HG02610 (cell line): ENCODE results near the gene UQCRC1.

Source experiments
- ATAC-seq: cut with Tn5 transposase; IDR thresholded peaks from one replicate; pipeline ENCODE4 v1.9.1; 2021; ENCODE audit warnings: mild to moderate bottlenecking, moderate library complexity; ENCODE audit not compliant: unreplicated experiment

The UQCRC1 gene

GRCh38 chr3:48599509-48600285 lies 9.7 kb downstream of the UQCRC1 start:
- ATAC-seq, result no peak

- ATAC-seq, result no peak
Observed at GRCh38 chr3:48599077-48599501, 10.4 kb downstream of the UQCRC1 start.

- no peak for ATAC-seq
Observed at GRCh38 chr3:48598323-48599076, 10.9 kb downstream of the UQCRC1 start.

DNA sequence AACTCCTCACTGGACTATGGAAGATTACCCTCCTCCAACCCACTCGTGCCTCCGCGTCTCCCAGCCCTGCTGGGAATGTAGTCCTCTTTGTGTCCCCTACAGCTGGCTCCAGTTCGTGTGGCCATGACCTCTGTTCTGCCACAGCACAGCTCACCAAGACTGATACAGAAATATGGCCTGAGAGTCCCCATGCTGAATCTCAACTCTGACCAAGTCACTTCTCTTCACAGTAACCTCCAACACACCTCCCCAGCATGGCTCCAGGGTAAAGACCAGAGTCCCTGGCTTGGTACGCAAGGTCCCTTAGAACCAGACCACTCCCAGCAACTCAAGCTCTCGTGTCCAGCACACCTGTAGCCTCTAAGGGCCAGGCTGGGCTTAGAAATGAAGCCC lies 12.0 kb downstream of the UQCRC1 start:
- no peak for ATAC-seq

GRCh38 chr3:48596676-48597407 lies 12.6 kb downstream of the UQCRC1 start:
- no peak for ATAC-seq

- ATAC-seq, result no peak
Observed at GRCh38 chr3:48596157-48596556, 13.3 kb downstream of the UQCRC1 start.

- ATAC-seq, result no peak
Observed at GRCh38 chr3:48595526-48596121, 13.8 kb downstream of the UQCRC1 start.

DNA sequence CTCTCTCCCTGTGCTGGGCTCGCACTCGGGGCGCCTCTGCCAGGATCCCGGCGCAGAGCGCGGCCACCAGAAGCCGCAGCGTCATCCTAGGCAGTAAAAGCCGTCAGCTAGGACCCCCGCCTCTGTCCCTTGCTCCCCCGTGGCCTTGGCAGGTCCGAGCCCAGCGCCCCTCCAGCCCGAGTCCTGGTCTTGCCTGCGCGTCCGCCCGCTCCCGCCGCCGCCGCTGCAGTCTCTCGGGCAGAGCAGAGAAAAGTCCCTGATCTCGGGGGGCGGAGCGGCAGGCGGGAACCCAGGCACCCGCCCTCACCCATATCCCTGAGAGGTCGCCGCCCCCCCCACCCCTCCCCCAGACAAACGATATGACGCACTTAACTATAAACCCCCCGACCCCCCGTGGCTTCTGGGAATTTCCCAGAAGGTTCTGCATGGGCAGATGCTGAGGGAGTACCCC lies 14.3 kb downstream of the UQCRC1 start, which contains the start of gene COL7A1:
COL7A1 (minus strand) TSS at position 255 of the 451 bp plus-strand sequence; CDS start at position 85, 170 bp downstream.
- ATAC-seq, result no peak

DNA sequence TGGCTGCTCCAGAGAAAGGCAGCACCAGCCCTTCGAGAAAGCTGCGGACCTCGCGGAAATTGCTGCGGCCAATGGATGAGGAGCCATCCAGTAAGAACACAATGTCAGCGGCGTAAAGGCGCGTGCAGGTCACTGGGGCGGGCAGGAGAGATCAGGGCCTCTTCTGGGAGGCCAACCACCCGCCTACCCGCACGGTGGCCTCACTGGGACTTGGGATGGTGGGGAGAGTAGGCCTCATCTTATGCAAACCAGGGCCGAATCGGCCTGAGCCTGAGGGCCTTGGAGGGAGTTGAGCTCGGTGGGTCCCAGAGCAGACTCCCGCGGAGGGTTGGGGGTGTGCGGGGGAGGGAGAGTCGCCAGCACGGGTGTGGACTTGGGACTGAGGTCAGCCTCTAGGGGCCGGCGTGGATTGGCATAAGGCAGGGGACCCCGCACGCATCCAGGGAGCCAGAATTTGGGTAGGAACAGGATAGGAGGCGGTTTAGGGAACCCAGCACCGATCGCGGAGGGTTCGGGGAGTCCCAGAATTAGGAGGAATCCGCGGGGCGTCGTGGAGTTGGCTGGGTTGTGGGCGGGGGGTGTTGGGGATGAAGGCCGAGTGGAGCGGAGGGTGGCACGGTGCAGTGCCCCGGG lies 14.9 kb downstream of the UQCRC1 start:
- ATAC-seq, result no peak

DNA sequence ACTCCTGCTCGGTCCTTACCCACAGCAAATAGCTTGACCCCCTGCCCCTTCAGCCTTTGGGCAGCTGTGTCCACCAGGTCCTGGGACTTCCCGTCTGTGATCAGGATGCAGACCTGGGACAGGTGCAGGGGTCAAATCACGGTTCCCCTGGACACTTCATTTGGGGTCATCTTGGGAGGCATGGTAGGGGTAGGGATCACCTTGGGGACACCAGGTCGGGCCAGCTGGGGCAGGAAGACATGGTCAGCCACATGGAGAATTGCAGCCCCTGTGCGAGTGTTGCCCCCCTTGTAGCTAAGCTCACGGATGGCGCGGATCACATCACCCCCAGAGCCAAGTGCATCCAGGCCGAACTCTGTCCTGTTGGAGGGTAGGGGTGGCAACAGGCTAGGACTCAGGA lies 16.1 kb downstream of the UQCRC1 start:
- no peak for ATAC-seq

DNA sequence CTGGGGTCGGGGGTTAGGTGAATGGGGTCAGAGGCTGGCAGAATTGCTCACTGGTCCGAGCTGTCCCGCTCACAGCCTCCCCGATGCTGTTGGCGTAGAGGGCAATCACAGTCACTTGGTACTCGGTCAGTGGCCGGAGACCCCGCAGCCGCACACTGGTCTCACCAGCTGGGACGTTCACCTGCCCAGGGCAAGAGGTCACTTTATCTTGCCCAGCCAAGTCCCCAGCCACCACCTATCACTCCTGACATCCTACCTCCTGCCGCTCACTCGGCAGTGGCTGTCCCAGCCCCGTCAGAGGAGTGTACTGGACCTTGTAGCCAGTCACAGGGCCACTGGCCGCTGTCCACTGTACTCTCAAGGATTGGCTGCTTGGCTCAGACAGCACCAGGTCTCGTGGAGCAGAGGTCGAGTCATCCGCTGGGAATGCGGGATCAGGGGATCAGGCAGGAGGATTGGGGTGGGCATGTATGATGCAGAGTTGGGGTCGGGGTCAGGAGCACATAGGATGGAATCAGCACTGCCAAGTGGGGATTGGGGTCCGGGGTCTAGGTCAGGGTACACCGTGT lies 16.8 kb downstream of the UQCRC1 start:
- no peak for ATAC-seq

GRCh38 chr3:48591886-48592518 lies 17.4 kb downstream of the UQCRC1 start:
- ATAC-seq, result no peak

DNA sequence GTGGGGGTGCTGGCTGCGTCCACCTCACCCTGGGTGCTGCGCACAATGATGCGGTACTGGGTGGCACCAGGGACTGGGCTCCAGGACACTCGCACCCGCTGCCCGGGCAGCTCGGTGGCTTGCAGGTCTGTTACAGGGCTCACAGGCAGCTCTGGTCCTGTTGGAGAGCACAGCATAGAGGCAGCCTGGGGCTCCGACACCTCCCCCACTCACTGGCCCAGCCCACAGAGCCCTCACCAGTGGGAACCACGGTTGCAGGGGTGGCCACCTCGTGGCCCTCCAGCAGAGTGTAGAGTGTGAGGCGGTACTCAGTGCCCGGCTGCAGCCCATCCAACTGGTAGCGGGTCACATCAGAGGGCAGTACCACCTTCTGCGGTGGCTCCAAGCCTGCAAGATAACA lies 18.0 kb downstream of the UQCRC1 start:
- ATAC-seq, result no peak

DNA sequence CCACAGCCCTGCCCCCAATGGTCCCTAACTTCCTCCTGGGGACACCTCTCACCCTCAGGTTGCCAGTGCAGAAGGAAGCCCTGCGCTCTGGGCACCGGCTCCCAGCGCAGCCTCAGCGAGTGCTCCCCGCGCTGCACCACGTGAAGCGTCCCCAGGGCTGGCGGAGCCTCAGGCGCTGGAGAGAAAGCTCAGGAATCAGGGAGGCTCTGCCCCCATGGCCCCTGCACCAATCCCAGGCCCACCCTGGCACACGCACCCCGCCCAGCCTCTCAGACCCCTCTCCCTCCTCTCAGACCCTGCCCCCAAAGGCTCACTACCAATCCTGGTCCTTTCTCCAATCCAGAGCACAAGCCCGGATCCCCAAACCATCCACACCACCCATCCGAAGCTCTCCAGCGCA lies 21.2 kb downstream of the UQCRC1 start:
- ATAC-seq, result no peak

DNA sequence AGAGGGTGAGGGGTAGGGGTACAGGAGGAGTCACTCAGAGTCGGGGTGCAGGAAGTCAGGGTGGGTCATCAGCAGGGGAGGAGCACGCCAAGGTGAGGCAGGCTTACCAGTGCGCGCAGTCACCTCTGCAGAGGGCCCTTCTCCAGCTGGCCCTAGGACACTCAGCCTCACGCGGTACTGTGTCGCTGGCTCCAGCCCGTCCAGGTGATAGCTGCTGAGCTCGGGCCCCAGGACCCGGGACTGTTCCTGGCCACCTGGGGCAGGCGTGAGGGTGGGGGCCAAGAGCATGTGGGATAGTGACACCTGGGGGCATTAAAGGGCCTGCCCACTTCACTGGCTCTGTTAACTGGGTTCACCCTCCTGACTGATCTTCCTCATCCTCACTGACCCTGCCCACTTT lies 21.8 kb downstream of the UQCRC1 start:
- no peak for ATAC-seq

DNA sequence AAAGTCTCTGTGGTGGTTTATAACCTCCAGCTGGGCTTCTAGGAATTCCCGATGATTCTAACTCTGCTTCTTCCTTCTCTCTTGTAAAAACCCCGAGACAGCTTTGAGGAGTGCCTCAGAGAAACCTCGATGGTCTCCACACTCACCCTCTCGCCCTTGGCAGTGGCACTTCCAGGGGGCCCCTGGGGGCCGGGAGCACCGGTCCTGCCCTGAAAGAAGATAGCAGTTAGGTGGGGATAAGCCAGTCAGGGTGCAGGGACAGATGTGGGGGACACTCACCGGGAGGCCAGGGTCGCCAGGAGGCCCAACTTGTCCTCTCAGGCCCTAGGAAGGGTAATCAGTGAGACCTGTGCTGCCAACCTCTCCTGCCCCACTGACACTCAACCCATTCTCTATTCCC lies 24.0 kb downstream of the UQCRC1 start:
- no peak for ATAC-seq

- no peak for ATAC-seq
Observed at GRCh38 chr3:48584836-48585235, 24.6 kb downstream of the UQCRC1 start.

DNA sequence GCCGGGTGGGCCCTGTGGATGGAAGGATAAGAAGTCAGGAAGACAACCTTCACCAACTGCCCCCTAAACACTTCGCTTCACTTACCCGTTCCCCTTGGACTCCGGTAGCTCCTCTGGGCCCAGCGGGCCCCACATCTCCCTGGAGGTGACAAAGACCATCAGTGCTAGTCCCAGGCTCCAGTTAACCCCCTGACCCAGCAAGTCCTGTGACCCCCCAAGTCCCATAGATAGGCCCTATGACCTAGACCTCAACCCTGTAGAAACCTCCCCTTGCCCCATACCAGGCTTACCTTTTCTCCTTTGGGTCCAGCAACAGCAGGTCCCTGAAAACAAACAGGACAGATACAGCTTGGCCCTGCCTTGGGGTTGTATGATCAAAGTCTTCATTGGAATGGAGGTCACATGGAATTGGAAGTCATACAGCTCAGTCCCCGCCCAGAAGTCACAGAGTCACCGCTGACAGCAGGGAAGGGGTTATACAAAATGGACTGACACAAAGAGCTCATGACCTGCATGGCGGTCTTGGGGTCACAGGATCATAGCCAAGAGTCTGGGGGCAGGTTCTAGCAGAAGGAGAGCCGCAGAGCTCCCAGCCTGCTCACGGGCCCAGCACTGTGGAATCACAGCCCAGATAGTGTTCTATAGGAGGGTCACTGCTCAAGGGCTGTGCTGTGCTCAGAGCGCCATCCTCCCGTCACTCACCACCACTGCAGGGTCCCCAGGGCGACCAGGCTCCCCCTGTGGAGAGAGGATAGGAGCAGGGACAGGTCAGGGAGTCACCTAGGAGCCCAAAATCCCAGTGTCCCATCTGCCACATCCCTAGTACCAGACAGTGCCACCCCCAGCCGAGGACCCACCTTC lies 27.6 kb downstream of the UQCRC1 start:
- ATAC-seq, result no peak

DNA sequence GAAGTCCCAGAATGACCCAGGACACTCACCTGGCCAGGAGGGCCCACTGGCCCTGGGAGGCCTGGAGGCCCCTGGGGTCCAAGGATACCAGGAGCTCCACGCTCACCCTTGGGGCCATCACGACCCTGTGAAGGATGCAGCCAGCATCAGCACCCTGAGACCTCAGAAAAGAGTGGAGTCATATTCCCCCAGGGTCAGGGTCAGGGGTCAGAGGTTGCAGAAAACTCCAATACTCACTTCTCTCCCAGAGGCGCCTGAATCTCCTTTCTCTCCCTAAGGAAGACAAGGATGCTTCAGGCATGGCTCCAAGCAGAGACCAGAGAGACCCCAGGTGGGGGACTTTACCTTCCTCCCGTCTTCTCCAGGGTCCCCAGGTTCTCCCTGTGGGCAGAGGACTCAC lies 32.8 kb downstream of the UQCRC1 start:
- ATAC-seq, result no peak
